Gastrocnemius medialis (tissue), 4 donors: ENCODE results near the gene LMNTD1. TPM values are rescaled to one million over a fixed set of nuclear protein-coding genes. Genes with fewer than 3 reads are reported as not detected.

ENCODE experiments used
- ATAC-seq, 2 donors: fragments of 150-250 bp; one replicate each; pipeline ENCODE4 v1.9.1; 2016
- DNase-seq, 2 donors: peaks; one replicate each; pipeline ENCODE4 v3.0.0-alpha.2; 2019
- H3K27ac ChIP-seq, 4 donors: fragments of 200-600 bp; sonication (generic); 1 replicate in 1 of 4; 2 replicates in 3 of 4; pipeline ENCODE4 v1.5.1; 2016 to 2018; ENCODE audit warnings: mild to moderate bottlenecking in 2 of 4, moderate library complexity in 1 of 4
- H3K27me3 ChIP-seq, 3 donors: fragments of 200-600 bp; sonication (generic) in 2 of 3; 1 replicate in 1 of 3; 2 replicates in 2 of 3; pipeline versions ENCODE4 v1.5.1 to v1.6.0; 2016 to 2019; ENCODE audit warnings: mild to moderate bottlenecking in 1 of 3, moderate library complexity in 1 of 3
- H3K36me3 ChIP-seq, 2 donors: fragments of 200-600 bp; sonication (generic) in 1 of 2; one replicate each; pipeline ENCODE4 v1.5.1; 2017 to 2018
- H3K4me1 ChIP-seq, 2 donors: fragments of 200-600 bp; sonication (generic) in 1 of 2; one replicate each; pipeline ENCODE4 v1.5.1; 2016 to 2017; ENCODE audit warnings: mild to moderate bottlenecking in 2 of 2
- H3K4me3 ChIP-seq, 4 donors: fragments of 200-600 bp; sonication (generic) in 3 of 4; 1 replicate in 1 of 4; 2 replicates in 3 of 4; pipeline ENCODE4 v1.5.1; 2016 to 2019; ENCODE audit warnings: mild to moderate bottlenecking in 2 of 4
- H3K9me3 ChIP-seq, 3 donors: fragments of 200-600 bp; sonication (generic) in 2 of 3; 1 replicate in 1 of 3; 2 replicates in 2 of 3; pipeline ENCODE4 v1.5.1; 2016 to 2019
- POLR2A ChIP-seq, 2 donors: fragments of 450-650 bp; IDR thresholded peaks; one replicate each; pipeline ENCODE4 v1.6.1; 2017; ENCODE audit warnings: antibody characterized with exemption in 2 of 2, mild to moderate bottlenecking in 2 of 2, moderate library complexity in 2 of 2
- in situ Hi-C, 4 donors: fragments of 200-750 bp; cut with MboI; loops; one replicate each; pipeline versions ENCODE4 v1.15.0 to v1.8.0; 2017; ENCODE audit warnings: low sequenced_read_pairs in 4 of 4
- intact Hi-C: fragments of 100-400 bp; cut with DNase I; formaldehyde crosslinking; loops from one replicate; pipeline ENCODE4 v1.15.1; 2023; ENCODE audit warnings: low total_unique reads
- total RNA-seq, 4 donors: library from RNA; depleted of rRNA; stranded (reverse); fragments of >200 nt; gene quantifications; one replicate each; pipeline versions ENCODE4 v1.1.0 to v1.2.3, GENCODE V29; 2016
- TF ChIP-seq, protein P1 (sequence below), 5 experiments: fragments of 450-650 bp in 3 of 5; fragments of 200-600 bp in 2 of 5; sonication (generic) in 2 of 5; IDR thresholded peaks in 4 of 5; conservative IDR thresholded peaks in 1 of 5; 1 replicate in 4 of 5; 2 replicates in 1 of 5; pipeline ENCODE4 v1.5.1; 2016 to 2019; ENCODE audit warnings: antibody characterized with exemption in 5 of 5, mild to moderate bottlenecking in 3 of 5, moderate library complexity in 3 of 5

The LMNTD1 gene
- total RNA-seq, 4 donors from 2014 or later = not detected

DNA sequence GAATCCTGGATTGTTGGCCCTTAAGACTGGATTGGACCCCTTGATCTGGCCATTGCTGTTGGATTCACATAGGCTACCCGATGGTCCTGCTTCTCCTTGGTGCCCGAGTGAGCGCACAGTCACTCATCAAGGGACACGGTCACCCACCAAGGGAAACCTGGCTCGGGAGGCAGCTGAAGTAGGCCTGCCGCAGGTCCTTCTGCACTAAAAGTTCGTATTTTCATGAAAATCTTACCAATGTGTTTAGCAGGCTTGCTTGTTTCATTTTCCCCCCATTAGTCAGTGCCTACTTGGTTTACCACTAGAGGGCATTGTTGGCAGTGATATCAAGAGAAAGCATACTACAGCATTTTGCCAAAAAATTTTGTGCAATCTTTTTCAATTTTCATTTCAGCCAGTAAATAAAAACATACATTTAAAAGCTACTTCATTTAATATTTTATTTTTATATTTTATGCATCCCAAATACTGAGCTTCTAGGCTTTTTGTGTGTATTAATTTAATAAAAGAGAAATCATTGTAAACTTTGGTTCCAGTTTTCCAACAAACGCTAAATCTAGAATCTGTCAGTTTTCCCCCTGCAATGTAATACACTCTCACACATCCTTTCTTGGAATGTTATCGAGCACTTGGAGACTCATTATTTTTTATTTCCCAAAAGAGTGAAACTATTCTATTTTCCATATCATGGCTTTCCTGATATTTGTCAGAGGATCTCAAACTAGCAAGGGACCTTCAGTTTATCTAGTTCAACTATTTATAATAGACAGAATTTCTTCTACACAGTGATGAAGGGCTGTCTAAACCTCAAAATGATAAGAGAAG is 116.7 kb downstream of the LMNTD1 start:
- DNase-seq (no peak), ATAC-seq (peak; percentile 47 to 87)
- in situ Hi-C loops (loop anchor here (5.0 to 25.0 kb wide), 4 partner anchors 588 to 1226 kb away; no protein-coding TSS in a partner anchor), intact Hi-C loops (loop anchor here (2.0 kb wide), 1 partner anchor 592 kb away; no protein-coding TSS in a partner anchor)
- H3K4me1 ChIP-seq = no peaks in the 10 kb centered on the region
- no peak overlapping the region for H3K27ac ChIP-seq
- TF ChIP-seq POLR2A (IDR thresholded peaks at IDR 0.05) = no peak
- TF ChIP-seq, protein P1, sequence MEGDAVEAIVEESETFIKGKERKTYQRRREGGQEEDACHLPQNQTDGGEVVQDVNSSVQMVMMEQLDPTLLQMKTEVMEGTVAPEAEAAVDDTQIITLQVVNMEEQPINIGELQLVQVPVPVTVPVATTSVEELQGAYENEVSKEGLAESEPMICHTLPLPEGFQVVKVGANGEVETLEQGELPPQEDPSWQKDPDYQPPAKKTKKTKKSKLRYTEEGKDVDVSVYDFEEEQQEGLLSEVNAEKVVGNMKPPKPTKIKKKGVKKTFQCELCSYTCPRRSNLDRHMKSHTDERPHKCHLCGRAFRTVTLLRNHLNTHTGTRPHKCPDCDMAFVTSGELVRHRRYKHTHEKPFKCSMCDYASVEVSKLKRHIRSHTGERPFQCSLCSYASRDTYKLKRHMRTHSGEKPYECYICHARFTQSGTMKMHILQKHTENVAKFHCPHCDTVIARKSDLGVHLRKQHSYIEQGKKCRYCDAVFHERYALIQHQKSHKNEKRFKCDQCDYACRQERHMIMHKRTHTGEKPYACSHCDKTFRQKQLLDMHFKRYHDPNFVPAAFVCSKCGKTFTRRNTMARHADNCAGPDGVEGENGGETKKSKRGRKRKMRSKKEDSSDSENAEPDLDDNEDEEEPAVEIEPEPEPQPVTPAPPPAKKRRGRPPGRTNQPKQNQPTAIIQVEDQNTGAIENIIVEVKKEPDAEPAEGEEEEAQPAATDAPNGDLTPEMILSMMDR (IDR thresholded peaks at IDR 0.05 in 4 of 5, conservative IDR thresholded peaks at IDR 0.05 in 1 of 5) = peak; percentile 45 to 77 (median 64)
- no peaks in the 10 kb centered on the region for H3K27me3 ChIP-seq
- H3K4me3 ChIP-seq = peak overlapping the region; percentile 37 to 51 (median 48)
- H3K36me3 ChIP-seq = no peaks in the 10 kb centered on the region
- no peaks in the 10 kb centered on the region for H3K9me3 ChIP-seq

- Histone ChIP-seq H3K4me3 (no peak overlapping the region), H3K27me3 (no peaks in the 10 kb centered on the region), H3K4me1 (no peaks in the 10 kb centered on the region), H3K27ac (no peak overlapping the region), H3K36me3 (no peaks in the 10 kb centered on the region), H3K9me3 (no peaks in the 10 kb centered on the region)
- DNase-seq (no peak), ATAC-seq (no peak)
- TF ChIP-seq POLR2A (IDR thresholded peaks at IDR 0.05) = no peak
- TF ChIP-seq, protein P1 (IDR thresholded peaks at IDR 0.05 in 4 of 5, conservative IDR thresholded peaks at IDR 0.05 in 1 of 5) = no peak
- in situ Hi-C loops (loop anchor here (5.0 to 25.0 kb wide), 4 partner anchors 589 to 1227 kb away; no protein-coding TSS in a partner anchor), intact Hi-C loops (no loop called here)
These were observed 117.7 kb downstream of the LMNTD1 start for GRCh38 chr12:25435431-25435830.

DNA sequence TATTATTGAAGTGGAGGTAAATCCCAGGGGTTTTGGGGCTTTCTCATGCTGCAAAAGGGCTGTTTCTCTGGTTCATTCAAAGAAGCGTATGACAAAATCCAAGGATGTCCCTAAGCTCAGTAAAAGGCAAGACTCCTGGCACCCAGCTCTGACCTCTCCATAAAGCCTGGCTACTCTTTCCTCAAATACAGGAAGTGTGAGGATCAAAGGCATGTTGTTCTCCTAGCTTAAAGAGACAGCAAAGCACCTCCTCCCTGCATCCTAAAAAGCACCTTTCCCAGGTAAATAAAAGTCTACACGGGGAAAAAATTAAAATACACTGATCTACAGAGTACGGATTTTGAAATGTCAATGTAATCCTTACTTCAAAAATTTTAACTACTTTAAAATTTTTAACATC is 118.6 kb downstream of the LMNTD1 start:
- ATAC-seq = no peak
- in situ Hi-C loops = loop anchor here in 3 of 4 donors (10.0 to 25.0 kb wide), 3 partner anchors 590 to 1228 kb away; no protein-coding TSS in a partner anchor
- no peaks in the 10 kb centered on the region for H3K27me3 ChIP-seq

DNA sequence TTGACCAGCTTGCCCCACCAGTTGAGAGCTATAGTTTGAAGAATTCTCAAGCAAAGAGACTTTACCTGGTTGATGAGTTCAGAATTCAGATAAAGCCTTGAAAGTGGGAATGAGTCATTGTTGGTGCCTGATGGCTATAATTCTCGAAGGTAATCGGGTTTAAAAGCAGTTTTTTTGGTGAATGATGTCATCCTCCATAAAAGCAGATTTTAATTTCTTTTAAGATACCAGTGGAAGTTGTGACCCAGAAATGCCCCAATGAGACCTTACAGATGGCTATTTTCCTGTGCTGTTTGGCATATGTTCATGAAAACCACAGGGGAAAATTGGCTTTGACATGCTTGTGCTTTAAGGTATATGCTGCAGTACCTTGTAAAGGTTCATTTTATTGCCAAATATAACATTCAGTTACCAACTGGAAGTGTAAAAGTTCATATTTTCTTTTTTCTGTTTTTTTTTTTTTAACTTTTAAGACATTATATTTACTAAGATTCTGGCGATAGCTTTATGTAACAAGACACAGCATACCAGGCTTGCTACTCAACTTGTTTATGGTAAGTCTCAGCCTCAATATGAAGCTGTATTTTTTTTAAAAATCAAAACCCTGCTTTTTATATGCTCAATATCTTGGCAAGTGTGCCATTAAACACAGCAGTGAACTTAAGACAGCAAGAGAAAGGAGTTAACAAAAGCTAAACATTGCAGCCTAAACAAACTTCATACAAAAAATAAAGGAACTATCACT is 119.3 kb downstream of the LMNTD1 start:
- TF ChIP-seq POLR2A (IDR thresholded peaks at IDR 0.05) = no peak
- TF ChIP-seq, protein P1 (IDR thresholded peaks at IDR 0.05 in 4 of 5, conservative IDR thresholded peaks at IDR 0.05 in 1 of 5) = no peak
- ATAC-seq (no peak), DNase-seq (no peak)
- Histone ChIP-seq H3K9me3 (no peaks in the 10 kb centered on the region), H3K27ac (no peak overlapping the region), H3K36me3 (no peaks in the 10 kb centered on the region), H3K27me3 (no peaks in the 10 kb centered on the region), H3K4me3 (no peak overlapping the region), H3K4me1 (no peaks in the 10 kb centered on the region)
- intact Hi-C loops = no loop called here
- in situ Hi-C loops = loop anchor here in 3 of 4 donors (10.0 to 25.0 kb wide), 3 partner anchors 591 to 1229 kb away; no protein-coding TSS in a partner anchor

More for the DNA sequence above, 118.6 kb downstream of the LMNTD1 start:
- Histone ChIP-seq H3K27ac (no peak overlapping the region), H3K36me3 (no peaks in the 10 kb centered on the region), H3K4me3 (no peak overlapping the region), H3K4me1 (no peaks in the 10 kb centered on the region), H3K9me3 (no peaks in the 10 kb centered on the region)
- no peak for DNase-seq
- no peak for TF ChIP-seq POLR2A (IDR thresholded peaks at IDR 0.05)
- TF ChIP-seq, protein P1 (IDR thresholded peaks at IDR 0.05 in 4 of 5, conservative IDR thresholded peaks at IDR 0.05 in 1 of 5) = no peak
- intact Hi-C loops = no loop called here
